H9 (cell line): Measurements from ENCODE around the gene ARSJ. TPM values are rescaled to one million over a fixed set of nuclear protein-coding genes. Genes with fewer than 3 reads are reported as not detected.

Source experiments
- DNase-seq: peaks from one replicate; pipeline ENCODE4 v3.0.0-alpha.2; 2017
- H2AFZ ChIP-seq: one replicate; pipeline ENCODE4 v1.6.1; 2013; ENCODE audit warnings: mild to moderate bottlenecking, low read length, control low read depth, moderate library complexity
- H2AK5ac ChIP-seq: 2 replicates; pipeline ENCODE4 v1.6.1; 2013; ENCODE audit warnings: low read length, control low read depth, mixed read lengths; ENCODE audit not compliant: insufficient read length
- H2BK120ac ChIP-seq: one replicate; pipeline ENCODE4 v1.6.1; 2013; ENCODE audit warnings: low read depth, mild to moderate bottlenecking, low read length, control low read depth, inconsistent platforms; ENCODE audit not compliant: poor library complexity, severe bottlenecking
- H2BK12ac ChIP-seq: 2 replicates; pipeline ENCODE4 v1.6.1; 2013; ENCODE audit warnings: low read length, control low read depth, mixed read lengths, low read depth; ENCODE audit not compliant: insufficient read length
- H2BK15ac ChIP-seq: 2 replicates; pipeline ENCODE4 v1.6.1; 2013; ENCODE audit warnings: low read depth, low read length, control low read depth
- H2BK20ac ChIP-seq: one replicate; pipeline ENCODE4 v1.6.1; 2013; ENCODE audit warnings: low read depth, mild to moderate bottlenecking, low read length, control low read depth, inconsistent platforms; ENCODE audit not compliant: poor library complexity, severe bottlenecking
- H2BK5ac ChIP-seq: 2 replicates; pipeline ENCODE4 v1.6.1; 2013; ENCODE audit warnings: low read length, control low read depth, mixed read lengths; ENCODE audit not compliant: insufficient read length
- H3K14ac ChIP-seq: 2 replicates; pipeline ENCODE4 v1.6.1; 2013; ENCODE audit warnings: low read length, control low read depth; ENCODE audit not compliant: insufficient read depth
- H3K18ac ChIP-seq: 2 replicates; pipeline ENCODE4 v1.6.1; 2013; ENCODE audit warnings: low read depth, mild to moderate bottlenecking, mixed read lengths, low read length, control low read depth; ENCODE audit not compliant: insufficient read length
- H3K23ac ChIP-seq: 2 replicates; pipeline ENCODE4 v1.6.1; 2013; ENCODE audit warnings: low read length, control low read depth, mixed read lengths, low read depth; ENCODE audit not compliant: insufficient read length
- H3K23me2 ChIP-seq: 2 replicates; pipeline ENCODE4 v1.6.1; 2013; ENCODE audit warnings: low read depth, mild to moderate bottlenecking, mixed read lengths, low read length, control low read depth; ENCODE audit not compliant: insufficient read length, poor library complexity, severe bottlenecking
- H3K27ac ChIP-seq: 2 replicates; pipeline ENCODE4 v1.5.1; 2013; ENCODE audit warnings: low read length, control low read depth, mixed read lengths, low read depth; ENCODE audit not compliant: insufficient read length
- H3K27me3 ChIP-seq: 2 replicates; pipeline ENCODE4 v1.6.1; 2013; ENCODE audit warnings: low read length, control low read depth, inconsistent platforms; ENCODE audit not compliant: insufficient read depth
- H3K4ac ChIP-seq: 2 replicates; pipeline ENCODE4 v1.6.1; 2013; ENCODE audit warnings: low read depth, mild to moderate bottlenecking, control low read depth, inconsistent platforms, low read length, moderate library complexity
- H3K4me1 ChIP-seq: 2 replicates; pipeline ENCODE4 v1.6.1; 2013; ENCODE audit warnings: low read length, control low read depth, inconsistent platforms; ENCODE audit not compliant: insufficient read depth
- H3K4me2 ChIP-seq: 2 replicates; pipeline ENCODE4 v1.6.1; 2013; ENCODE audit warnings: low read length, control low read depth, mixed read lengths; ENCODE audit not compliant: insufficient read length, insufficient read depth
- H3K56ac ChIP-seq: 2 replicates; pipeline ENCODE4 v1.6.1; 2013; ENCODE audit warnings: low read depth, mild to moderate bottlenecking, mixed read lengths, low read length, control low read depth; ENCODE audit not compliant: insufficient read length
- H3K79me1 ChIP-seq: 2 replicates; pipeline ENCODE4 v1.6.1; 2013; ENCODE audit warnings: low read depth, mild to moderate bottlenecking, moderate library complexity, low read length, control low read depth, inconsistent platforms; ENCODE audit not compliant: insufficient read depth, poor library complexity, severe bottlenecking
- H3K79me2 ChIP-seq: 2 replicates; pipeline ENCODE4 v1.6.1; 2013; ENCODE audit warnings: low read length, control low read depth, inconsistent platforms; ENCODE audit not compliant: insufficient read depth
- H3K9ac ChIP-seq: 2 replicates; pipeline ENCODE4 v1.6.1; 2013; ENCODE audit warnings: low read length, control low read depth, mixed read lengths; ENCODE audit not compliant: insufficient read length; ENCODE audit errors: extremely low read depth
- H3K9me3 ChIP-seq: one replicate; pipeline ENCODE4 v1.6.1; 2013; ENCODE audit warnings: low read depth, low read length, inconsistent platforms; ENCODE audit not compliant: control insufficient read depth
- H3T11ph ChIP-seq: one replicate; pipeline ENCODE4 v1.6.1; 2013; ENCODE audit warnings: mild to moderate bottlenecking, low read length, control low read depth, inconsistent platforms
- H4K20me1 ChIP-seq: one replicate; pipeline ENCODE4 v1.6.1; 2013; ENCODE audit not compliant: control insufficient read depth, insufficient read length, insufficient read depth
- H4K5ac ChIP-seq: 2 replicates; pipeline ENCODE4 v1.6.1; 2013; ENCODE audit warnings: low read depth, mild to moderate bottlenecking, mixed read lengths, low read length, control low read depth; ENCODE audit not compliant: insufficient read length
- H4K8ac ChIP-seq: replicated peaks from 2 replicates; pipeline ENCODE4 v1.6.1; 2013; ENCODE audit warnings: low read length, control low read depth, mixed read lengths, low read depth; ENCODE audit not compliant: insufficient read length
- H4K91ac ChIP-seq: 2 replicates; pipeline ENCODE4 v1.6.1; 2013; ENCODE audit warnings: low read depth, mild to moderate bottlenecking, moderate library complexity, mixed read lengths, low read length, control low read depth; ENCODE audit not compliant: insufficient read length
- H3K27ac Mint-ChIP-seq, 3 experiments: 2 replicates in 2 of 3; 3 replicates in 1 of 3; pipeline ENCODE4 v1.8.0; 2020 to 2021; ENCODE audit warnings: mixed read lengths in 3 of 3, mild to moderate bottlenecking in 1 of 3, moderate library complexity in 1 of 3
- H3K27me3 Mint-ChIP-seq: 2 replicates; pipeline ENCODE4 v1.8.0; 2021; ENCODE audit warnings: low read depth, mild to moderate bottlenecking, moderate library complexity, mixed read lengths
- H3K36me3 Mint-ChIP-seq, 3 experiments: 2 replicates in 2 of 3; 3 replicates in 1 of 3; pipeline ENCODE4 v1.8.0; 2020 to 2021; ENCODE audit warnings: low read depth in 3 of 3, mixed read lengths in 3 of 3; ENCODE audit not compliant: insufficient read depth in 1 of 3
- H3K4me1 Mint-ChIP-seq, 2 experiments: 2 replicates each; pipeline ENCODE4 v1.8.0; 2020; ENCODE audit warnings: mixed read lengths in 2 of 2
- H3K4me3 Mint-ChIP-seq, 2 experiments: 2 replicates in 1 of 2; 3 replicates in 1 of 2; pipeline ENCODE4 v1.8.0; 2020 to 2021; ENCODE audit warnings: mild to moderate bottlenecking in 2 of 2, mixed read lengths in 2 of 2, moderate library complexity in 1 of 2
- H3K9me3 Mint-ChIP-seq, 2 experiments: 2 replicates in 1 of 2; 3 replicates in 1 of 2; pipeline ENCODE4 v1.8.0; 2020; ENCODE audit warnings: mild to moderate bottlenecking in 2 of 2, mixed read lengths in 2 of 2, moderate library complexity in 1 of 2
- CTCF ChIP-seq: fragments of 200-600 bp; sonication (generic); conservative IDR thresholded peaks from 3 replicates; pipeline ENCODE4 v1.8.0; 2021; ENCODE audit warnings: antibody characterized with exemption, mild to moderate bottlenecking
- WGBS: extraction: QIAGEN DNeasy Blood & Tissue Kit; methylation state at CpG from one replicate; pipeline ENCODE4 v1.1.7; 2013; ENCODE audit warnings: missing lambda C conversion rate, low lambda C conversion rate, mixed read lengths; ENCODE audit not compliant: insufficient read length; ENCODE audit errors: extremely low coverage; 5-methylcytosine and 5-hydroxymethylcytosine counted together
- total RNA-seq: library from RNA; stranded (reverse); gene quantifications from 2 replicates; pipeline ENCODE4 v1.2.1, GENCODE V29; 2021

The ARSJ gene
- total RNA-seq, 1 experiment from 2014 or later = 1.1 TPM

- Histone ChIP-seq H4K8ac (no peak overlapping the region), H3K27ac (no peak overlapping the region), H3K14ac (no peak overlapping the region), H3K4me2 (no peak overlapping the region), H2BK5ac (no peak overlapping the region), H3T11ph (no peak overlapping the region), H2BK120ac (no peak overlapping the region), H2BK12ac (no peak overlapping the region), H3K27me3 (no peaks in the 10 kb centered on the region), H3K4me1 (peaks cover 2% of the 10 kb centered on the region; the same call in 1 of the 2 replicates), H3K18ac (no peak overlapping the region), H3K4ac (no peak overlapping the region), H3K9ac (no peak overlapping the region), H2AFZ (no peak overlapping the region), H4K20me1 (no peaks in the 10 kb centered on the region), H3K79me1 (no peaks in the 10 kb centered on the region), H3K56ac (no peak overlapping the region), H4K91ac (no peak overlapping the region), H3K79me2 (no peaks in the 10 kb centered on the region), H3K23me2 (no peaks in the 10 kb centered on the region), H4K5ac (no peak overlapping the region), H3K9me3 (no peaks in the 10 kb centered on the region), H2AK5ac (no peak overlapping the region), H2BK15ac (no peak overlapping the region), H3K23ac (no peak overlapping the region), H2BK20ac (no peak overlapping the region)
- Mint-ChIP-seq H3K4me1 (peaks cover 26 to 33% of the 10 kb centered on the region in 2 experiments), H3K9me3 (peaks cover 6% of the 10 kb centered on the region in 2 experiments; a peak in 3 of 5 replicates), H3K4me3 (no peak overlapping the region), H3K27me3 (no peaks in the 10 kb centered on the region), H3K36me3 (peaks cover 0 to 8% (median 0%) of the 10 kb centered on the region in 3 experiments; a peak in 4 of 7 replicates), H3K27ac (no peak overlapping the region)
- no CpG with 5 or more reads among the region's 3 CpGs for WGBS
- TF ChIP-seq CTCF = no peak
- DNase-seq = no peak
Measured at GRCh38 chr4:113880240-113881028, 99.0 kb downstream of the ARSJ start.
